Measurements from ENCODE around the gene PTMA. TPM values are rescaled to one million over a fixed set of nuclear protein-coding genes. Genes with fewer than 3 reads are reported as not detected.

The PTMA gene
- total RNA-seq, 1 experiment from 2014 or later = 1,260 TPM

GRCh38 chr2:231683292-231684235 is 24.8 kb upstream of the PTMA start:
- no peak overlapping the region for H2AFZ ChIP-seq
- no peaks in the 10 kb centered on the region for H3K36me3 ChIP-seq (ENCODE audit: low read depth)
- no TSS peak for BruUV-seq (replicated peaks)
- no peak overlapping the region for H3K4me2 ChIP-seq
- H3F3A ChIP-seq (ENCODE audit: insufficient read depth, low read depth) = peaks cover 25% of the 10 kb centered on the region; the same call in 1 of the 2 replicates
- ChIA-PET POLR2A (ENCODE audit: unreplicated experiment) (interaction anchor here (0.6 kb wide), 1 partner anchor 143 kb away, joined by 13 read pairs; no protein-coding TSS in a partner anchor), CTCF (interaction anchor here (0.5 to 0.7 kb wide), 2 partner anchors 81 to 131 kb away, joined by 4 to 5 read pairs; no protein-coding TSS in a partner anchor)
- intact Hi-C loops (cut with micrococcal nuclease; ENCODE audit: unreplicated experiment) = no loop called here
- TF ChIP-seq EZH2 (IDR thresholded peaks at IDR 0.05; ENCODE audit: low read depth) (no peak), CTCF (conservative IDR thresholded peaks at IDR 0.05) (no peak)
- no peak overlapping the region for H3K27ac ChIP-seq
- H3K9me3 ChIP-seq (ENCODE audit: insufficient read depth, low read depth) = no peaks in the 10 kb centered on the region
- H3K4me1 ChIP-seq (replicated peaks; ENCODE audit: insufficient read depth) = peaks cover 24% of the 10 kb centered on the region
- H3K4me3 ChIP-seq = no peak overlapping the region
- DNase-seq = no peak
- H3K27me3 ChIP-seq (ENCODE audit: insufficient read depth, low read depth) = no peaks in the 10 kb centered on the region
- no peaks in the 10 kb centered on the region for H3K79me2 ChIP-seq (ENCODE audit: low read depth)
- no peaks in the 10 kb centered on the region for H3K9me2 ChIP-seq (ENCODE audit: insufficient read depth)
- H4K20me1 ChIP-seq (ENCODE audit: insufficient read depth) = no peaks in the 10 kb centered on the region

- Histone ChIP-seq H3K27ac (no peak overlapping the region), H3K4me3 (no peak overlapping the region), H3K36me3 (ENCODE audit: low read depth) (no peaks in the 10 kb centered on the region), H3K9me3 (ENCODE audit: insufficient read depth, low read depth) (no peaks in the 10 kb centered on the region), H4K20me1 (ENCODE audit: insufficient read depth) (no peaks in the 10 kb centered on the region), H3K79me2 (ENCODE audit: low read depth) (no peaks in the 10 kb centered on the region), H3F3A (ENCODE audit: insufficient read depth, low read depth) (peaks cover 21% of the 10 kb centered on the region; the same call in 1 of the 2 replicates), H3K4me1 (replicated peaks; ENCODE audit: insufficient read depth) (peaks cover 24% of the 10 kb centered on the region), H3K4me2 (no peak overlapping the region), H2AFZ (no peak overlapping the region), H3K27me3 (ENCODE audit: insufficient read depth, low read depth) (no peaks in the 10 kb centered on the region), H3K9me2 (ENCODE audit: insufficient read depth) (no peaks in the 10 kb centered on the region)
- ChIA-PET CTCF (interaction anchor here (0.6 kb wide), 2 partner anchors 36 to 60 kb away, joined by 3 to 5 read pairs; no protein-coding TSS in a partner anchor), POLR2A (ENCODE audit: unreplicated experiment) (no interaction called here)
- intact Hi-C loops (cut with micrococcal nuclease; ENCODE audit: unreplicated experiment) = no loop called here
- TF ChIP-seq CTCF (conservative IDR thresholded peaks at IDR 0.05) = no peak
- TF ChIP-seq EZH2 (IDR thresholded peaks at IDR 0.05; ENCODE audit: low read depth) = no peak
- no peak for DNase-seq
- no TSS peak for BruUV-seq (replicated peaks)
Observed at GRCh38 chr2:231684314-231685223, 23.8 kb upstream of the PTMA start.
